Measurements from ENCODE around the gene GRAMD4.

Gene GRAMD4

GRCh38 chr22:46584081-46584921, 35.9 kb upstream of the GRAMD4 start:
- no peaks in the 10 kb centered on the region for H3K27me3 ChIP-seq (replicated peaks in 2 of 5; ENCODE audit: control insufficient read depth in 4 of 5, insufficient read depth in 5 of 5, low read length in 4 of 5)
- no peak overlapping the region for H3K4me3 ChIP-seq (ENCODE audit: control insufficient read depth in 1 of 7, extremely low read depth in 1 of 7, insufficient read depth in 4 of 7, low read depth in 2 of 7, low read length in 6 of 7)
- WGBS (ENCODE audit: insufficient coverage) = 96% methylated on average over 43 of the region's 43 CpGs
- POLR2A ChIA-PET = no interaction called here
- H3K9me3 ChIP-seq (ENCODE audit: control extremely low read depth in 1 of 5, control insufficient read depth in 4 of 5, insufficient read depth in 2 of 5, low read depth in 1 of 5, low read length in 4 of 5) = no peaks in the 10 kb centered on the region
- CTCF ChIA-PET = interaction anchor here (1.2 to 1.6 kb wide), 2 partner anchors 20 to 26 kb away, joined by 3 read pairs; no protein-coding TSS in a partner anchor
- no peak for DNase-seq
- H3K4me1 ChIP-seq (ENCODE audit: control extremely low read depth in 1 of 4, control insufficient read depth in 4 of 4, insufficient read depth in 4 of 4, low read length in 3 of 4) = peaks cover 0 to 63% (median 48%) of the 10 kb centered on the region in 4 experiments
- H3K36me3 ChIP-seq (ENCODE audit: control insufficient read depth in 4 of 4, insufficient read depth in 4 of 4, low read length in 3 of 4) = peaks cover 0 to 16% (median 2%) of the 10 kb centered on the region in 4 experiments
- no peak overlapping the region for H3K27ac ChIP-seq (ENCODE audit: insufficient read depth in 1 of 2, low read depth in 1 of 2, low read length in 2 of 2, poor library complexity in 1 of 2, severe bottlenecking in 2 of 2)

GRCh38 chr22:46585340-46586122, 34.7 kb upstream of the GRAMD4 start:
- POLR2A ChIA-PET = no interaction called here
- Histone ChIP-seq H3K27me3 (replicated peaks in 2 of 5; ENCODE audit: control insufficient read depth in 4 of 5, insufficient read depth in 5 of 5, low read length in 4 of 5) (no peaks in the 10 kb centered on the region), H3K4me1 (ENCODE audit: control extremely low read depth in 1 of 4, control insufficient read depth in 4 of 4, insufficient read depth in 4 of 4, low read length in 3 of 4) (peaks cover 0 to 63% (median 52%) of the 10 kb centered on the region in 4 experiments), H3K9me3 (ENCODE audit: control extremely low read depth in 1 of 5, control insufficient read depth in 4 of 5, insufficient read depth in 2 of 5, low read depth in 1 of 5, low read length in 4 of 5) (no peaks in the 10 kb centered on the region), H3K36me3 (ENCODE audit: control insufficient read depth in 4 of 4, insufficient read depth in 4 of 4, low read length in 3 of 4) (peaks cover 0 to 16% (median 2%) of the 10 kb centered on the region in 4 experiments), H3K4me3 (ENCODE audit: control insufficient read depth in 1 of 7, extremely low read depth in 1 of 7, insufficient read depth in 4 of 7, low read depth in 2 of 7, low read length in 6 of 7) (no peak overlapping the region), H3K27ac (ENCODE audit: insufficient read depth in 1 of 2, low read depth in 1 of 2, low read length in 2 of 2, poor library complexity in 1 of 2, severe bottlenecking in 2 of 2) (no peak overlapping the region)
- 94% methylated on average over 15 of the region's 19 CpGs for whole genome bisulfite sequencing (ENCODE audit: insufficient coverage)
- DNase-seq = no peak
- CTCF ChIA-PET = interaction anchor here (1.2 to 1.6 kb wide), 2 partner anchors 21 to 25 kb away, joined by 3 read pairs; no protein-coding TSS in a partner anchor

- Histone ChIP-seq H3K27ac (ENCODE audit: insufficient read depth in 1 of 2, low read depth in 1 of 2, low read length in 2 of 2, poor library complexity in 1 of 2, severe bottlenecking in 2 of 2) (no peak overlapping the region), H3K27me3 (replicated peaks in 2 of 5; ENCODE audit: control insufficient read depth in 4 of 5, insufficient read depth in 5 of 5, low read length in 4 of 5) (no peaks in the 10 kb centered on the region), H3K36me3 (ENCODE audit: control insufficient read depth in 4 of 4, insufficient read depth in 4 of 4, low read length in 3 of 4) (peaks cover 0 to 16% (median 2%) of the 10 kb centered on the region in 4 experiments), H3K4me3 (ENCODE audit: control insufficient read depth in 1 of 7, extremely low read depth in 1 of 7, insufficient read depth in 4 of 7, low read depth in 2 of 7, low read length in 6 of 7) (no peak overlapping the region), H3K9me3 (ENCODE audit: control extremely low read depth in 1 of 5, control insufficient read depth in 4 of 5, insufficient read depth in 2 of 5, low read depth in 1 of 5, low read length in 4 of 5) (no peaks in the 10 kb centered on the region), H3K4me1 (ENCODE audit: control extremely low read depth in 1 of 4, control insufficient read depth in 4 of 4, insufficient read depth in 4 of 4, low read length in 3 of 4) (peaks cover 0 to 63% (median 50%) of the 10 kb centered on the region in 4 experiments)
- DNase-seq = no peak
- ChIA-PET CTCF (no interaction called here), POLR2A (no interaction called here)
- WGBS (ENCODE audit: insufficient coverage) = 90% methylated on average over 6 of the region's 12 CpGs
These were observed 34.1 kb upstream of the GRAMD4 start for GRCh38 chr22:46586123-46586519.

GRCh38 chr22:46586531-46587011, 33.6 kb upstream of the GRAMD4 start:
- Histone ChIP-seq H3K36me3 (ENCODE audit: control insufficient read depth in 4 of 4, insufficient read depth in 4 of 4, low read length in 3 of 4) (peaks cover 0 to 16% (median 2%) of the 10 kb centered on the region in 4 experiments), H3K27me3 (replicated peaks in 2 of 5; ENCODE audit: control insufficient read depth in 4 of 5, insufficient read depth in 5 of 5, low read length in 4 of 5) (no peaks in the 10 kb centered on the region), H3K27ac (ENCODE audit: insufficient read depth in 1 of 2, low read depth in 1 of 2, low read length in 2 of 2, poor library complexity in 1 of 2, severe bottlenecking in 2 of 2) (no peak overlapping the region), H3K4me1 (ENCODE audit: control extremely low read depth in 1 of 4, control insufficient read depth in 4 of 4, insufficient read depth in 4 of 4, low read length in 3 of 4) (peaks cover 0 to 63% (median 50%) of the 10 kb centered on the region in 4 experiments), H3K4me3 (ENCODE audit: control insufficient read depth in 1 of 7, extremely low read depth in 1 of 7, insufficient read depth in 4 of 7, low read depth in 2 of 7, low read length in 6 of 7) (no peak overlapping the region), H3K9me3 (ENCODE audit: control extremely low read depth in 1 of 5, control insufficient read depth in 4 of 5, insufficient read depth in 2 of 5, low read depth in 1 of 5, low read length in 4 of 5) (no peaks in the 10 kb centered on the region)
- DNase-seq = no peak
- 92% methylated on average over 10 of the region's 12 CpGs for WGBS (ENCODE audit: insufficient coverage)
- ChIA-PET POLR2A (no interaction called here), CTCF (no interaction called here)

GRCh38 chr22:46587061-46587460, 33.1 kb upstream of the GRAMD4 start:
- no peaks in the 10 kb centered on the region for H3K9me3 ChIP-seq (ENCODE audit: control extremely low read depth in 1 of 5, control insufficient read depth in 4 of 5, insufficient read depth in 2 of 5, low read depth in 1 of 5, low read length in 4 of 5)
- POLR2A ChIA-PET = no interaction called here
- DNase-seq = peak in 1 of 3 donors; percentile 47
- H3K4me1 ChIP-seq (ENCODE audit: control extremely low read depth in 1 of 4, control insufficient read depth in 4 of 4, insufficient read depth in 4 of 4, low read length in 3 of 4) = peaks cover 1 to 62% (median 49%) of the 10 kb centered on the region in 4 experiments
- WGBS (ENCODE audit: insufficient coverage) = 79% methylated on average over 5 of the region's 9 CpGs
- H3K27ac ChIP-seq (ENCODE audit: insufficient read depth in 1 of 2, low read depth in 1 of 2, low read length in 2 of 2, poor library complexity in 1 of 2, severe bottlenecking in 2 of 2) = no peak overlapping the region
- CTCF ChIA-PET = interaction anchor here (2.9 kb wide), 1 partner anchor 23 kb away, joined by 10 read pairs; no protein-coding TSS in a partner anchor
- peaks cover 0 to 16% (median 2%) of the 10 kb centered on the region in 4 experiments for H3K36me3 ChIP-seq (ENCODE audit: control insufficient read depth in 4 of 4, insufficient read depth in 4 of 4, low read length in 3 of 4)
- no peaks in the 10 kb centered on the region for H3K27me3 ChIP-seq (replicated peaks in 2 of 5; ENCODE audit: control insufficient read depth in 4 of 5, insufficient read depth in 5 of 5, low read length in 4 of 5)
- no peak overlapping the region for H3K4me3 ChIP-seq (ENCODE audit: control insufficient read depth in 1 of 7, extremely low read depth in 1 of 7, insufficient read depth in 4 of 7, low read depth in 2 of 7, low read length in 6 of 7)

- H3K9me3 ChIP-seq (ENCODE audit: control extremely low read depth in 1 of 5, control insufficient read depth in 4 of 5, insufficient read depth in 2 of 5, low read depth in 1 of 5, low read length in 4 of 5) = no peaks in the 10 kb centered on the region
- H3K36me3 ChIP-seq (ENCODE audit: control insufficient read depth in 4 of 4, insufficient read depth in 4 of 4, low read length in 3 of 4) = peaks cover 0 to 16% (median 2%) of the 10 kb centered on the region in 4 experiments
- no peak overlapping the region for H3K4me3 ChIP-seq (ENCODE audit: control insufficient read depth in 1 of 7, extremely low read depth in 1 of 7, insufficient read depth in 4 of 7, low read depth in 2 of 7, low read length in 6 of 7)
- 30% methylated on average over 16 of the region's 21 CpGs for WGBS (ENCODE audit: insufficient coverage)
- POLR2A ChIA-PET = no interaction called here
- no peaks in the 10 kb centered on the region for H3K27me3 ChIP-seq (replicated peaks in 2 of 5; ENCODE audit: control insufficient read depth in 4 of 5, insufficient read depth in 5 of 5, low read length in 4 of 5)
- CTCF ChIA-PET = interaction anchor here (1.0 to 2.9 kb wide), 2 partner anchors 12 to 24 kb away, joined by 3 to 10 read pairs; no protein-coding TSS in a partner anchor
- peak in 2 of 3 donors; percentile 66 to 82 for DNase-seq
- peaks cover 6 to 62% (median 50%) of the 10 kb centered on the region in 4 experiments for H3K4me1 ChIP-seq (ENCODE audit: control extremely low read depth in 1 of 4, control insufficient read depth in 4 of 4, insufficient read depth in 4 of 4, low read length in 3 of 4)
- no peak overlapping the region for H3K27ac ChIP-seq (ENCODE audit: insufficient read depth in 1 of 2, low read depth in 1 of 2, low read length in 2 of 2, poor library complexity in 1 of 2, severe bottlenecking in 2 of 2)
These were observed 32.5 kb upstream of the GRAMD4 start for GRCh38 chr22:46587492-46588278.
